AG04450 (cell line): ENCODE results near the gene PSMG2. TPM values are rescaled to one million over a fixed set of nuclear protein-coding genes. Genes with fewer than 3 reads are reported as not detected.

Source experiments
- CTCF ChIA-PET: fragments of 300-600, 350-600 bp; formaldehyde crosslinking; extraction: SDS; loops from one replicate; lab custom pipeline; 2022; ENCODE audit warnings: antibody characterized with exemption, inconsistent platforms; lab: Charles Lee
- POLR2A ChIA-PET: fragments of 350-600 bp; formaldehyde crosslinking; extraction: SDS; loops from one replicate; lab custom pipeline; 2021; ENCODE audit warnings: antibody characterized with exemption, inconsistent platforms; lab: Yijun Ruan, JAX
- DNase-seq: peaks from one replicate; pipeline ENCODE4 v3.0.0-alpha.2; 2011; ENCODE audit warnings: low read depth, low spot score
- H3K27ac ChIP-seq: one replicate; pipeline ENCODE4 v1.5.1; 2012; ENCODE audit warnings: low read depth, low read length, control low read depth
- H3K27me3 ChIP-seq: one replicate; pipeline ENCODE4 v1.6.0; 2012; ENCODE audit warnings: low read length; ENCODE audit not compliant: control insufficient read depth, insufficient read depth
- H3K4me3 ChIP-seq: 2 replicates; pipeline ENCODE4 v1.5.1; 2011; ENCODE audit warnings: mild to moderate bottlenecking, low read depth, low read length, control low read depth
- H3K9me3 ChIP-seq: 2 replicates; pipeline ENCODE4 v1.5.1; 2012; ENCODE audit warnings: low read length; ENCODE audit not compliant: control insufficient read depth, insufficient read depth
- CTCF ChIP-seq: IDR thresholded peaks from 2 replicates; pipeline ENCODE4 v1.5.1; 2011; ENCODE audit warnings: low read depth, low read length, control low read depth, inconsistent platforms
- polyA plus RNA-seq: library from polyadenylated mRNA; depleted of rRNA; stranded (reverse); fragments of >200 nt; gene quantifications from 2 replicates; pipeline ENCODE4 v1.2.3, GENCODE V29; 2011

The PSMG2 gene
- polyA plus RNA-seq, 1 experiment: 96.2 TPM

- no peaks in the 10 kb centered on the region for H3K9me3 ChIP-seq
- ChIA-PET POLR2A (interaction anchor here (0.6 kb wide), 1 partner anchor 279 kb away, joined by 3 read pairs; no protein-coding TSS in a partner anchor), CTCF (interaction anchor here (1.3 to 13.3 kb wide), 3 partner anchors 23 to 329 kb away, joined by 5 to 232 read pairs (median 6); no protein-coding TSS in a partner anchor)
- H3K27me3 ChIP-seq: no peaks in the 10 kb centered on the region
- TF ChIP-seq CTCF: no peak
- DNase-seq: no peak
- no peak overlapping the region for H3K27ac ChIP-seq
- H3K4me3 ChIP-seq: no peak overlapping the region
Measured at GRCh38 chr18:12721495-12722275, 18.8 kb downstream of the PSMG2 start.

- DNase-seq: no peak
- H3K9me3 ChIP-seq: no peaks in the 10 kb centered on the region
- H3K27ac ChIP-seq: no peak overlapping the region
- H3K4me3 ChIP-seq: no peak overlapping the region
- H3K27me3 ChIP-seq: no peaks in the 10 kb centered on the region
- CTCF ChIA-PET: interaction anchor here (13.3 kb wide), 1 partner anchor 213 kb away, joined by 232 read pairs; no protein-coding TSS in a partner anchor
- POLR2A ChIA-PET: no interaction called here
- no peak for TF ChIP-seq CTCF
Measured at GRCh38 chr18:12722731-12723130, 19.9 kb downstream of the PSMG2 start.

- TF ChIP-seq CTCF: no peak
- no peak overlapping the region for H3K4me3 ChIP-seq
- DNase-seq: no peak
- H3K27ac ChIP-seq: no peak overlapping the region
- ChIA-PET POLR2A (interaction anchor here (0.5 to 0.6 kb wide), 2 partner anchors 17 to 111 kb away, joined by 3 to 4 read pairs; no protein-coding TSS in a partner anchor), CTCF (interaction anchor here (0.6 to 13.3 kb wide), 14 partner anchors 10 to 894 kb away, joined by 3 to 232 read pairs (median 6); no protein-coding TSS in a partner anchor)
- no peaks in the 10 kb centered on the region for H3K27me3 ChIP-seq
- H3K9me3 ChIP-seq: peaks cover 4% of the 10 kb centered on the region; the same call in 1 of the 2 replicates
Measured at GRCh38 chr18:12726331-12726730, 23.5 kb downstream of the PSMG2 start.

GRCh38 chr18:12726774-12727550 lies 24.1 kb downstream of the PSMG2 start:
- TF ChIP-seq CTCF: peak; percentile 89
- ChIA-PET POLR2A (interaction anchor here (0.5 to 0.6 kb wide), 2 partner anchors 16 to 111 kb away, joined by 3 to 4 read pairs; no protein-coding TSS in a partner anchor), CTCF (interaction anchor here (0.6 to 13.3 kb wide), 15 partner anchors 10 to 895 kb away, joined by 3 to 232 read pairs (median 6); no protein-coding TSS in a partner anchor)

More at GRCh38 chr18:12726774-12727550, 24.1 kb downstream of the PSMG2 start:
- Histone ChIP-seq H3K4me3 (no peak overlapping the region), H3K27me3 (no peaks in the 10 kb centered on the region), H3K27ac (no peak overlapping the region), H3K9me3 (peaks cover 4% of the 10 kb centered on the region; the same call in 1 of the 2 replicates)
- DNase-seq: peak; percentile 60
